CD4-positive, alpha-beta T cell treated with Interleukin-15 for 1 hour (primary cell): ENCODE measurements around the gene GPC6.

Source experiments
- DNase-seq: peaks from one replicate; pipeline ENCODE4 v3.0.0-alpha.2; 2020

Gene GPC6

GRCh38 chr13:93951108-93951507, 724.5 kb downstream of the GPC6 start:
- DNase-seq = no peak

- no peak for DNase-seq
Observed at GRCh38 chr13:93951951-93952350, 725.3 kb downstream of the GPC6 start.

DNA sequence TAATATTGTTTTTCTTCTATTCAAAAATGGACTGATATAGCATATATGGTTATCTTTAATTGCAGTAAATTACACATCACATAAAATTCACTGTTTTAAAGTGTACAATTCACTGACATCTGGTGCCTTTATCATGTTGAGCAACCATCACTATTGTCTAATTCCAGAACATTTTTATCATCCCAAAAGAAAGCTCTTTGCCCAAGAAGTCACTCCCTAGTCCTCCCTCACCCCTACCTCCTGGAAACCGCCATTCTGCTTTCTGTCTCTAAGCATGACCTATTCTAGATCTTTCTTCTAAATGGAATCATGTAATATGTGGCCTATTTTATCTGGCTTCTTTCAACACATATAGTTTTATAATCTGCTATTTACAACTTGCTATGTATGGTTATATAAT, 727.2 kb downstream of the GPC6 start:
- DNase-seq = no peak

GRCh38 chr13:93955904-93956303, 729.3 kb downstream of the GPC6 start:
- no peak for DNase-seq

DNA sequence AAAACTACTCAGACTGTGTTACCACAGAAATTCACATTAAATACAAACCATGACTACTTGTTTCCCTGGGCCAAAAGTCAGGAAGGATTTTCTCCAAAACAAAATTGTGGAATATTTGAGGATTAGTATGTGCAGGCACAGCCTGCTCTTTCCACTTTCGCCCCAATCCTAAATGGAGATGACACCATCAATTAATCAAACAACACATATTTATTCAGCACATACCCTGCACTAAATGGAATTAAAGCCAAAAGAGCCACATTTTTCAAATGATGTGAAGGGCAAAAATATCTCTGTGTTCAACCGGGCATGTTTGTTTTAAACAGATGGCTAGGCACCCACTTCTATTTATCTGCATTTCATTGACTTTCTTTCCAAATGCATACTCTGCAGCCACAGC, 729.8 kb downstream of the GPC6 start:
- DNase-seq = no peak

DNA sequence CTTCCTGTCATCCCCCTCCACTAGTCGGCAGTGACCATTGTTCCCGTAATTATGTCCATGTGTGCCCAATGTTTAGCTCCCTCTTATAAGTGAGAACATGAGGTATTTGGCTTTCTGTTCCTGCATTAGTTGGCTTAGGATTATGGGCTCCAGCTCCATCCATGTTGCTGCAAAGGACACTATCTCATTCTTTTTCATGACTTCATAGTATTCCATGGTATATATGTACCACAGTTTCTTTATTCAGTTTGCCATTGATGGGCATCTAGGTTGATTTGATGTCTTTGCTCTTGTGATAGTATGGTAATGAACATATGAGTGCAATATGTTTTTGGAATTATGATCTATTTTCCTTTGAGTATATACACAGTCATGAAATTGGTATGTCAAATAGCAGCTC, 730.8 kb downstream of the GPC6 start:
- no peak for DNase-seq

DNA sequence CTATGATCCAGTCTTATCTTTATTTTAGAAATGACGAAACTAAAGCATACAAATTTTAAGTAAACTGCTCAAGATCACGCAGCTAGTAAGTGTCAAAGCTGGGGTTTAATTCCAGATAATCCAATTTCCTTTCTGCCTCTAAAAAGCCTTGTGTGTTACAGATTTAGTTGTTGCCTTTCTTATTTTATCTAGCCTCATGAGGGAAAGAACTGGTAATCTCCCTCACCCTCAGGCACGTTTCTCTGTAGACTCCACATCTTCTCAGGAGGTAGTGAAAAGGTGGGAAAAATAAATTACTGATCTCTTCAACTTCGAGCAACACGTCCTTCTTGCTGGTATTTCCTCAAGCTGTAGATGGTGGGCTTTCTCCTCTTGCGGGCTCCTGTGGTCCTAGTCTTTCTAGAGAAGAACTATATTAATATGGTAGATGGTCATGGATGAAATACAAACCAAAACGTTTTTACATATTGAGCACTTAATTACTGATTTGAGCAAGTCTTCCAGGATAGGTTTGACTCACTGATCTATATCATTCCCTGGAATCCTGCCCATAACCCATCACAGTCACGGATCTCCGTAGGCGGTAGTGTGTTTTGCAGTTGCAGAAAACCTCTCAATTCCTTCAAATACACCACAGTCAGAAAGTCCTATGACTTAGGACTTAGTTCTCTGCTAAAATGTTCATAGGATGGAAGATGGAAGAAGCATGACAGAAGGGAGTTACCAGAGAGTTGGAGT, 733.4 kb downstream of the GPC6 start:
- DNase-seq = no peak

- no peak for DNase-seq
Observed at GRCh38 chr13:93963266-93964145, 736.9 kb downstream of the GPC6 start.

GRCh38 chr13:93964146-93964512, 737.5 kb downstream of the GPC6 start:
- DNase-seq = no peak

DNA sequence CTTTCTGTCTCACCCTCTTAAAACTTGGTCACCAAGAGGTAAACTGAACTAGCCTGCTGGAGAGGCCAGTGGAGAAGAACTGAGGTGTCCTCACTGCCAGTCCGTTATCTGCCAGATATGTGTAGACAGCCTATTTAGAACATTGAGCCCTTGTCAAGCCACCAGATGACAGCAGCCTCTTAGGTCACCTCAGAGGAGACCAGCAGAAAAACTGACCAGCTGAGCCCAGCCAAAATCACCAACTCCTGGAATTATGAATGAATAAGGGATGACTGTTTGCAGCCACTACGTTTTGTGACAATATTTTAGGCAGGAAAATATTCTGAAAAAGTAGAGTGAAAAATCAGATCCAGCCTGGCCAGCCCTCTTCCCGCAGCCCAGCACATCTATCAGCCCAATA, 739.0 kb downstream of the GPC6 start:
- no peak for DNase-seq

GRCh38 chr13:93966267-93966936, 739.8 kb downstream of the GPC6 start:
- DNase-seq = no peak

GRCh38 chr13:93967286-93967685, 740.7 kb downstream of the GPC6 start:
- DNase-seq = no peak

- no peak for DNase-seq
Observed at GRCh38 chr13:93975242-93975641, 748.6 kb downstream of the GPC6 start.

GRCh38 chr13:93976528-93976927, 749.9 kb downstream of the GPC6 start:
- no peak for DNase-seq

- DNase-seq = no peak
Observed at GRCh38 chr13:93977986-93978385, 751.4 kb downstream of the GPC6 start.

GRCh38 chr13:93981426-93981977, 754.9 kb downstream of the GPC6 start:
- DNase-seq = no peak

DNA sequence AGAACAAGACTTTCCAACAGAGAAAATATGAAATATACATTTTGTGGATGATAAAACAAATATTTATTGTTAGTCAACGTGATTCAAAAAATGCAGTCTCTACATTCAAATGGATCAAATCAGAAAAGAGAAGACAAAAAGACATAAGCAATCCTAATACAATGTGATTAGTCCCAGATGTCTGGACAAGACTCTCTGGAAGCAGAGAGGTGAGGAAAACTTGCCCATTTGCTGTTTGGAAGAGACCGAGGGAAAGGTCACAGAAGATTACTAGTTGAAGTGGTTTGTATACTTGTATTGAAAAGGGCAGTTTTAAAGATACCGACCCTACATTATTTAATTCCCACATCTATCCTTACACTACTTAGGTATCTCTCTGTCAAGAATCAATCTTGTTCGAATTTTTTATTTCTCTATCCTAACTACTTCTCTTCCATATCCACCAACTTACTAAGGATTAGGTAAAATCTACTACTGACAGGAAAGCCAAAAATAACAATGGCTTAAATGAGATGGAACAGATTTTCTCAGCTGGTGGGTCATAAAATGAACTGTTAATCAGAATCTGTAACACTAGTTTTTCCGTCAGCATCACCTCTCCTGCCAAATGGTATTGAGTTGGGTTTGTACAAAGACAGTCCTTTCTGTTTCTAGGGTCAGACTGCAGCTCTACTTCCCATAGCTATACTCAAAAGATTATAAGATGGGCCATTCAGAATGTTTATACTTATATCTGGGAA, 755.7 kb downstream of the GPC6 start:
- DNase-seq = no peak

- no peak for DNase-seq
Observed at GRCh38 chr13:93984052-93984451, 757.4 kb downstream of the GPC6 start.

- DNase-seq = no peak
Observed at GRCh38 chr13:93984876-93985275, 758.3 kb downstream of the GPC6 start.

GRCh38 chr13:93987458-93987857, 760.9 kb downstream of the GPC6 start:
- no peak for DNase-seq

DNA sequence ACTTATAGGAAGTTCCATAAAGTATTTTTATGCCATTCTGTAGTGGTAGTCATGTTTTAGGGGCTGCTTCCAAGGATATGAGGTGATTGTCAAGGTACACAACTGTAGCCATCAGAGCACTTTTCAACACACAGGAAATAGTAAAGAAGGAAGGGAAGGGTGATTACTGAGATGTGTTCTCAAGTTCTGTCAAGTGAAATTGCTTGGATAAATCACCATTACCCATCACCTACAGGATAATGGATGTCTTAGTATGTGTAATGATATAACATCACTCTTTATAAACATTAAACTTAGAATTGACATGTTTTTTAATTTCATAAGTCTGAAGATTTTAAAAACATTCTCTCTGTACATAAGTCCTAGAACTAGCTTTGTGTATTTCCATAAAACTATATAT, 765.0 kb downstream of the GPC6 start:
- no peak for DNase-seq

- no peak for DNase-seq
Observed at GRCh38 chr13:93996481-93996880, 769.9 kb downstream of the GPC6 start.

GRCh38 chr13:94006296-94006695, 779.7 kb downstream of the GPC6 start:
- DNase-seq = no peak
